Large intestine (tissue), 3 donors: ENCODE measurements around the gene ZNF285. TPM values are rescaled to one million over a fixed set of nuclear protein-coding genes. Genes with fewer than 3 reads are reported as not detected.
A peak's percentile ranks its signal among the peaks of the same experiment; 100 is the strongest.
"Not testable (repeated sequence)": the region's sequence is repeated elsewhere in the genome, so short reads cannot be mapped to it uniquely, and the experiment has no call there.

Experiments
- DNase-seq, 2 donors: peaks; one replicate each; pipeline versions ENCODE4 v3.0.0 to v3.0.0-alpha.2; 2013
- H3K27ac ChIP-seq: one replicate; pipeline ENCODE4 v1.5.1; 2013; ENCODE audit warnings: low read length
- H3K27me3 ChIP-seq: 2 replicates; pipeline ENCODE4 v1.6.1; 2013; ENCODE audit warnings: low read length; ENCODE audit not compliant: control insufficient read depth, insufficient read depth
- H3K36me3 ChIP-seq: 2 replicates; pipeline ENCODE4 v1.6.1; 2013; ENCODE audit warnings: low read length; ENCODE audit not compliant: control insufficient read depth, insufficient read depth
- H3K4me1 ChIP-seq: one replicate; pipeline ENCODE4 v1.6.1; 2013; ENCODE audit warnings: low read length; ENCODE audit not compliant: control insufficient read depth, insufficient read depth
- H3K4me3 ChIP-seq: one replicate; pipeline ENCODE4 v1.5.1; 2013; ENCODE audit warnings: low read length
- H3K9me3 ChIP-seq: one replicate; pipeline ENCODE4 v1.6.1; 2013; ENCODE audit warnings: mild to moderate bottlenecking, low read depth, low read length, moderate library complexity; ENCODE audit not compliant: control insufficient read depth
- WGBS: methylation state at CpG from one replicate; pipeline ENCODE4 v1.1.5; 2013; ENCODE audit warnings: low lambda C conversion rate; ENCODE audit not compliant: insufficient coverage; 5-methylcytosine and 5-hydroxymethylcytosine counted together
- polyA plus RNA-seq: library from polyadenylated mRNA; unstranded; fragments of 120-200 nt; gene quantifications from one replicate; pipeline ENCODE4 v1.2.1, GENCODE V29; 2013

Gene ZNF285
- polyA plus RNA-seq, 1 donor: 5.6 TPM

GRCh38 chr19:44367024-44367423, 34.4 kb downstream of the ZNF285 start:
- no peaks in the 10 kb centered on the region for H3K9me3 ChIP-seq
- H3K27me3 ChIP-seq: no peaks in the 10 kb centered on the region
- H3K4me3 ChIP-seq: no peak overlapping the region
- H3K4me1 ChIP-seq: no peaks in the 10 kb centered on the region
- H3K27ac ChIP-seq: no peak overlapping the region
- no peak for DNase-seq
- WGBS: no CpG with 5 or more reads among the region's 17 CpGs
- H3K36me3 ChIP-seq: no peaks in the 10 kb centered on the region

GRCh38 chr19:44356383-44357111, 44.9 kb downstream of the ZNF285 start, which contains the start of gene ZNF112:
Gene ZNF112 (minus strand): TSS chr19:44356680. CDS start chr19:44340539, 16,141 bp downstream.
- peak within 1 kb of the TSS; percentile 82 for H3K4me3 ChIP-seq
- peak; percentile 94 to 96 for DNase-seq
- no peaks in the 10 kb centered on the region for H3K27me3 ChIP-seq
- H3K4me1 ChIP-seq: no peaks in the 10 kb centered on the region
- no peaks in the 10 kb centered on the region for H3K36me3 ChIP-seq
- peak within 1 kb of the TSS; percentile 69 for H3K27ac ChIP-seq
- 0% methylated on average over 3 of the region's 38 CpGs for whole genome bisulfite sequencing
- H3K9me3 ChIP-seq: no peaks in the 10 kb centered on the region

- H3K4me1 ChIP-seq: no peaks in the 10 kb centered on the region
- no peaks in the 10 kb centered on the region for H3K27me3 ChIP-seq
- H3K4me3 ChIP-seq: no peak overlapping the region
- DNase-seq: no peak
- no peak overlapping the region for H3K27ac ChIP-seq
- peaks cover 32% of the 10 kb centered on the region for H3K9me3 ChIP-seq
- 82% methylated on average over 2 of the region's 4 CpGs for WGBS
- no peaks in the 10 kb centered on the region for H3K36me3 ChIP-seq
Measured at GRCh38 chr19:44346556-44346955, 54.9 kb downstream of the ZNF285 start.

- no peaks in the 10 kb centered on the region for H3K4me1 ChIP-seq
- 100% methylated on average over 1 of the region's 4 CpGs for WGBS
- peaks cover 32% of the 10 kb centered on the region for H3K9me3 ChIP-seq
- no peak overlapping the region for H3K4me3 ChIP-seq
- no peak for DNase-seq
- H3K27me3 ChIP-seq: no peaks in the 10 kb centered on the region
- H3K36me3 ChIP-seq: no peaks in the 10 kb centered on the region
- H3K27ac ChIP-seq: no peak overlapping the region
Measured at GRCh38 chr19:44345959-44346358, 55.4 kb downstream of the ZNF285 start.

GRCh38 chr19:44344255-44344654, 57.2 kb downstream of the ZNF285 start:
- no peaks in the 10 kb centered on the region for H3K27me3 ChIP-seq
- no peak overlapping the region for H3K4me3 ChIP-seq
- peaks cover 35% of the 10 kb centered on the region for H3K9me3 ChIP-seq
- no peak overlapping the region for H3K27ac ChIP-seq
- no peaks in the 10 kb centered on the region for H3K4me1 ChIP-seq
- DNase-seq: no peak
- H3K36me3 ChIP-seq: peaks cover 10% of the 10 kb centered on the region
- WGBS: no CpG with 5 or more reads among the region's 1 CpG

- Histone ChIP-seq H3K9me3 (peaks cover 21% of the 10 kb centered on the region), H3K4me3 (no peak overlapping the region), H3K27ac (no peak overlapping the region), H3K4me1 (no peaks in the 10 kb centered on the region), H3K36me3 (peaks cover 23% of the 10 kb centered on the region), H3K27me3 (no peaks in the 10 kb centered on the region)
- 80% methylated on average over 1 of the region's 2 CpGs for WGBS
- no peak for DNase-seq
Measured at GRCh38 chr19:44341794-44342193, 59.6 kb downstream of the ZNF285 start.

GRCh38 chr19:44334639-44335038, 66.8 kb downstream of the ZNF285 start:
- no CpG with 5 or more reads among the region's 3 CpGs for WGBS
- H3K4me1 ChIP-seq, H3K27ac ChIP-seq, H3K27me3 ChIP-seq, H3K4me3 ChIP-seq: not testable (repeated sequence)
- DNase-seq: peak in 1 of 2 donors; percentile 19
- Histone ChIP-seq H3K36me3 (peaks cover 68% of the 10 kb centered on the region), H3K9me3 (peaks cover 19% of the 10 kb centered on the region)

Other genes starting within 250 kb of the ZNF285 start
- gene ZNF226, start 236.5 kb downstream of the ZNF285 start, polyA plus RNA-seq: 26.7 TPM
- gene ZNF227, start 189.1 kb downstream of the ZNF285 start, polyA plus RNA-seq: 17.3 TPM
- gene ZNF233, start 141.7 kb downstream of the ZNF285 start, polyA plus RNA-seq: 5.4 TPM
- gene ZNF235, start 96.6 kb downstream of the ZNF285 start, polyA plus RNA-seq: 7.6 TPM
- gene ZNF112, start 44.9 kb downstream of the ZNF285 start, polyA plus RNA-seq: 9.2 TPM
- gene ZNF229, start 46.9 kb upstream of the ZNF285 start, polyA plus RNA-seq: 9.2 TPM
- gene ZNF180, start 98.9 kb upstream of the ZNF285 start, polyA plus RNA-seq: 10.2 TPM
- gene CEACAM20, start 128.1 kb upstream of the ZNF285 start, polyA plus RNA-seq: 2.6 TPM
- gene IGSF23, start 212.0 kb upstream of the ZNF285 start, polyA plus RNA-seq: 11.5 TPM
- gene PVR, start 242.3 kb upstream of the ZNF285 start, polyA plus RNA-seq: 101 TPM